Medulla oblongata (tissue), 1 donor: ENCODE measurements around the gene LMF1.

Experiments
- DNase-seq: peaks from one replicate; pipeline ENCODE4 v3.0.0-alpha.2; 2015; ENCODE audit errors: extremely low spot score

Gene LMF1

GRCh38 chr16:984736-985636, 14.2 kb upstream of the LMF1 start:
- DNase-seq: peak; percentile 70

GRCh38 chr16:984121-984694, 13.4 kb upstream of the LMF1 start:
- peak; percentile 16 for DNase-seq

GRCh38 chr16:983044-984030, 12.6 kb upstream of the LMF1 start:
- DNase-seq: peak; percentile 79

GRCh38 chr16:982145-983043, 11.6 kb upstream of the LMF1 start:
- DNase-seq: no peak

- DNase-seq: no peak
Measured at GRCh38 chr16:981695-982144, 10.9 kb upstream of the LMF1 start, which contains the start of gene SOX8. SOX8 (plus strand) TSS chr16:981770; CDS start chr16:981923, 153 bp downstream.

- DNase-seq: no peak
Measured at GRCh38 chr16:980595-980854, 9.7 kb upstream of the LMF1 start.

GRCh38 chr16:979859-980594, 9.2 kb upstream of the LMF1 start:
- no peak for DNase-seq

- DNase-seq: no peak
Measured at GRCh38 chr16:979147-979546, 8.4 kb upstream of the LMF1 start.

- DNase-seq: peak; percentile 9
Measured at GRCh38 chr16:978403-978802, 7.6 kb upstream of the LMF1 start.

- no peak for DNase-seq
Measured at GRCh38 chr16:977896-978295, 7.1 kb upstream of the LMF1 start.

- peak; percentile 90 for DNase-seq
Measured at GRCh38 chr16:977081-977701, 6.4 kb upstream of the LMF1 start.

- no peak for DNase-seq
Measured at GRCh38 chr16:976389-976931, 5.7 kb upstream of the LMF1 start.

GRCh38 chr16:975291-975690, 4.5 kb upstream of the LMF1 start:
- DNase-seq: no peak

GRCh38 chr16:974611-975261, 4.0 kb upstream of the LMF1 start:
- DNase-seq: peak; percentile 57

GRCh38 chr16:974001-974601, 3.3 kb upstream of the LMF1 start:
- peak; percentile 67 for DNase-seq

GRCh38 chr16:973366-973765, 2.6 kb upstream of the LMF1 start:
- no peak for DNase-seq

GRCh38 chr16:972316-973002, 1.7 kb upstream of the LMF1 start:
- peak; percentile 95 for DNase-seq

- no peak for DNase-seq
Measured at GRCh38 chr16:971981-972315, 1.2 kb upstream of the LMF1 start.
